ENCODE measurements around the gene HERC3. TPM values are rescaled to one million over a fixed set of nuclear protein-coding genes. Genes with fewer than 3 reads are reported as not detected.

Gene HERC3
- total and polyA plus RNA-seq, 10 of the 15 experiments (the other 5 are each of a cell fraction or from before 2014, with no cell fraction given), result 0.52 to 18.2 (median 2.8) TPM

DNA sequence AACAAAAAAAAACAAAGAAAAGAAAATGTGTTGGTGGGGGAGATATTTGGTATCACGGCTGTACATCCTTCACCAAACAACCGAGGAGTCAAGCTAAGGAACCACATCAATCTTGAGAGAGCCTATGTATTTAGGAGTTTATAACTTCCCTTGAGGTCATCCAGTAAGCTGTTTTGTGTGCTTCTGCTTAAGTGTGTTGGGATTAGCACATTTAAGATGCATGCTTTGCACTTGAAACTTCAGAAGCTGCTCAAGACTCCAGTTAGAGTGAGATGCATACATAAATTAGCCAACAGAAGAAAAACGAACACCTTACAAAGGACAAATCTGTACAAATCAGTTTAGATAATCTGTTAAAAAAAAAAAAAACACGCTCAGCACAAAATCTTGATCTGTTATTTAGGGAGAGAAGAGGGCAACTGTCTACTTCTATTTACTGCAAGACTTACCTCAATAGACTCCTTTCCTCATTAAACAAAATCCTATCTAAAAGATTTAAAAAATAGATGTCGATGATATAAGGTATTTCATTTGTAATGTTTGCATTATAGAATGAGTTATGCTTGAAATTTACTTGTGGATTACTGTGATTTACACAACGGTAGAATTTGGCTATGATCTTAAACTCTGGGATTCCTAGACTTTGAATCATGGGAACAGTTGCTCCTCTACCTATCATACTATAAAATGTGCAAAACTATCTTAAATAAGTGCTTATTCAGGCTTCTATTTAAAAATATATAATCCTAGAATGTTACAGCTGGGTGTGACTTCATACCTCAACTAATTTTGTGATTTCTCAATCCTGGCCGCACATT, 159.2 kb downstream of the HERC3 start (continued):
- TF ChIP-seq USF2 (IDR thresholded peaks at IDR 0.05; ENCODE audit: borderline replicate concordance, low read depth, low read length), result no peak

DNA sequence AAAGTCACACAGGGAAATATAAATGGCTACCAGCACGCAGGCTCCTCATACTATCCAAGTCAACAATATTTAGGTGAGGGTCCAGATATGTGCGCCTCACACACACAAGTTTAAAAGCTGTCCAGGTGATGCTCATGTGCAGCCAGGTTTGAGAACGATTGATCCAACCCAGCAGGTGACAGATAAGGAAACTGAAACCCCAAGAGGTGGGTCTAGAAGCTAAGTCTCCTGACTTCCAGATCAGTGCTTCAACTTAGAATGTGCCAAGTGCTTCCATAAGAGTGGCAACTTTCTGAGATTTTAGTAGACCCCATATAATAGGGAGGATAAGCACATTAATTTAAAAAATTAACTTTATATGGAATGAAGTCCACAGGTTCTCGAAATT, 159.8 kb downstream of the HERC3 start:
- H3K9me3 ChIP-seq (replicated peaks; ENCODE audit: control insufficient read depth, insufficient read depth, low read length), result no peaks in the 10 kb centered on the region
- ChIA-PET SMC1A (ENCODE audit: uncharacterized antibody, unreplicated experiment) (interaction anchor here (0.6 to 1.1 kb wide), 4 partner anchors 12 to 78 kb away, joined by 3 to 4 read pairs (median 4); no protein-coding TSS in a partner anchor), RAD21 (ENCODE audit: unreplicated experiment) (interaction anchor here (1.0 kb wide), 1 partner anchor 9 kb away, joined by 3 read pairs; no protein-coding TSS in a partner anchor), CTCF (interaction anchor here (0.9 kb wide), 1 partner anchor 16 kb away, joined by 3 read pairs; no protein-coding TSS in a partner anchor), POLR2A (no interaction called here)
- H3K27me3 ChIP-seq (replicated peaks in 1 of 2; ENCODE audit: control insufficient read depth in 2 of 2, insufficient read depth in 2 of 2, low read length in 1 of 2), result no peaks in the 10 kb centered on the region
- H3K27ac ChIP-seq (ENCODE audit: control insufficient read depth, insufficient read depth), result no peak overlapping the region
- H4K20me1 ChIP-seq (ENCODE audit: control insufficient read depth, insufficient read depth), result no peaks in the 10 kb centered on the region
- no peak overlapping the region for H2AFZ ChIP-seq (ENCODE audit: control insufficient read depth, low read depth, low read length)
- no peak overlapping the region for H3K4me3 ChIP-seq
- intact Hi-C loops (cut with micrococcal nuclease; ENCODE audit: unreplicated experiment), result no loop called here
- no peaks in the 10 kb centered on the region for H3K79me2 ChIP-seq (ENCODE audit: control insufficient read depth, insufficient read depth, low read length)
- peak; percentile 26; the same call in 2 of the 3 replicates for ATAC-seq
- H3K4me2 ChIP-seq (ENCODE audit: control insufficient read depth, insufficient read depth), result no peak overlapping the region
- TF ChIP-seq JUNB (IDR thresholded peaks at IDR 0.05) (0 out of 2 replicates have a peak, but pooled peaks have one; percentile 19), KDM1A (IDR thresholded peaks at IDR 0.05; ENCODE audit: borderline replicate concordance) (no peak)
- no peaks in the 10 kb centered on the region for H3K4me1 ChIP-seq (ENCODE audit: control insufficient read depth, insufficient read depth, low read length)
- DNase-seq (ENCODE audit: low read depth, low spot score), result no peak
- H3K9ac ChIP-seq (ENCODE audit: control insufficient read depth, insufficient read depth, low read length), result no peak overlapping the region
- no peak for FAIRE-seq
- in situ Hi-C loops (cut with MboI), result no loop called here
- WGBS (ENCODE audit: insufficient coverage, insufficient replicate concordance, low lambda C conversion rate, missing lambda C conversion rate), result 33% methylated on average over 4 of the region's 4 CpGs
- no peaks in the 10 kb centered on the region for H3K36me3 ChIP-seq (ENCODE audit: control insufficient read depth in 2 of 2, insufficient read depth in 2 of 2, low read length in 1 of 2)
- no TSS peak for BruUV-seq (replicated peaks)
